ENCODE results near the gene ARHGEF28.

ARHGEF28 gene

DNA sequence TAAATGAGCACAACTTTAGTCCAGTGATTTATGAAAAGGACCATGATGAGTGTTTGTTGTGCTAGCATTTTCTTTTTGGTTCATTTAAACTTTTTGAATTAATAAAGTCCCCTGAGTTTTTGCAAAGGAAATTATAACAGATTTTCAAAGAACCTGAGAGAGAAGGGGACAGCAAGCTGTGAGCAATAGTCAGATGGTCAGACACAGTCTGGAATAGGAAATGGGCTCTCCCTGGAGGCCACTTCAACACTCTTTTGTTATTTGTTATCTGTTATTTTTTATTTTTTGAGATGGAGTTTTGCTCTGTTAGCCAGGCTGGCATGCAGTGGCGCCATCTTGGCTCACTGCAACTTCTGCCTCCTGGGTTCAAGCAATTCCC is 171.1 kb downstream of the ARHGEF28 start:
- TF ChIP-seq, protein P1, sequence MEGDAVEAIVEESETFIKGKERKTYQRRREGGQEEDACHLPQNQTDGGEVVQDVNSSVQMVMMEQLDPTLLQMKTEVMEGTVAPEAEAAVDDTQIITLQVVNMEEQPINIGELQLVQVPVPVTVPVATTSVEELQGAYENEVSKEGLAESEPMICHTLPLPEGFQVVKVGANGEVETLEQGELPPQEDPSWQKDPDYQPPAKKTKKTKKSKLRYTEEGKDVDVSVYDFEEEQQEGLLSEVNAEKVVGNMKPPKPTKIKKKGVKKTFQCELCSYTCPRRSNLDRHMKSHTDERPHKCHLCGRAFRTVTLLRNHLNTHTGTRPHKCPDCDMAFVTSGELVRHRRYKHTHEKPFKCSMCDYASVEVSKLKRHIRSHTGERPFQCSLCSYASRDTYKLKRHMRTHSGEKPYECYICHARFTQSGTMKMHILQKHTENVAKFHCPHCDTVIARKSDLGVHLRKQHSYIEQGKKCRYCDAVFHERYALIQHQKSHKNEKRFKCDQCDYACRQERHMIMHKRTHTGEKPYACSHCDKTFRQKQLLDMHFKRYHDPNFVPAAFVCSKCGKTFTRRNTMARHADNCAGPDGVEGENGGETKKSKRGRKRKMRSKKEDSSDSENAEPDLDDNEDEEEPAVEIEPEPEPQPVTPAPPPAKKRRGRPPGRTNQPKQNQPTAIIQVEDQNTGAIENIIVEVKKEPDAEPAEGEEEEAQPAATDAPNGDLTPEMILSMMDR (IDR thresholded peaks at IDR 0.05): no peak
- no peak overlapping the region for H3K4me3 ChIP-seq
- DNase-seq (ENCODE audit: low spot score): no peak
- no peak overlapping the region for H3K27ac ChIP-seq

DNA sequence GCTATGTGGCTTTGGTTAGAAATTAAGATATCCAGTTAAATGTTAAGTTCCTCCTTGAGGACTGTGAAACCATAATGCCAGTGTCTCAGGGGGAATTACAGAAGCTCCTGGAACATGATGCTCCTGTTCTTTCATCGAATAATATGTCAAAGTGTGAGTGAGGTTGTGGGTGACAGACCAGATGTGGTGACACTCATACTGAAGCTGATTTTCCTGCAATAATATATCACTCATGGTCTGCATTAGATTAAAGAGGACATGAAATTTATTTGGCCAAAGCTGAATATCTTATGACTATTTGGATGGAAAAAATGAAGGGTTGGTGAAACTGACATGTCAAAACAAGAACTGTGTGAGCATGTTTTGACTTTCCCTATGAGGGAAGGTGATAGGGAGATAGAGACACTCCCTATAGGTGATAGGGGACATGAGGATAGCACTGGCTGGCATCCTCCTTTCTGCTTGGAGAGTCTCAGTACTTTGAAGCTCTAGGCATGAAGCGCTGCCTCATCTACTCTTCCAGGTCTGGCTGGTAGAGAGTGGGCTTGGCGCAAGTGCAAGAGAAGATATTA is 173.5 kb downstream of the ARHGEF28 start:
- no peak for DNase-seq (ENCODE audit: low spot score)
- no peak overlapping the region for H3K4me3 ChIP-seq
- H3K27ac ChIP-seq: no peak overlapping the region
- TF ChIP-seq, protein P1 (IDR thresholded peaks at IDR 0.05): no peak

DNA sequence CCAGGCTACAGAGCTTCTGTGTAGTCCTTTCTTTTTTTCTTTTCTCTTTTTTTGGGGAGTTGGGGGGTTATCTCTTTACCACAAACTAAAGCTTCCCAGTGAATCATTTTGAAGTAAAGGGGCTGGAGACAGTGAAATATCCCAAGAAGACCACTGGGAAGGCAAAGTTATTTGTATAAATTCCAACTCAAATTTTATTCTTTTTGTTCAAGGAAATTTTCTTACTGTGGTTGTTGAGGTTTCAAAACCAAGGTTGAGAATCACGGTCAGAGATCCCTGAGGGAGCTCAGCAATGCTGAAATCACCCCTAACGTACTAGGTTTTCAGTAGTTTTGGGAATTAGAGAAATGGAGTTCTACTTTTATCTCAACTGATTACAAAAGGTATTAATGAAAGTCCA is 175.7 kb downstream of the ARHGEF28 start:
- TF ChIP-seq, protein P1 (IDR thresholded peaks at IDR 0.05): no peak
- no peak for DNase-seq (ENCODE audit: low spot score)
- H3K27ac ChIP-seq: no peak overlapping the region
- no peak overlapping the region for H3K4me3 ChIP-seq

DNA sequence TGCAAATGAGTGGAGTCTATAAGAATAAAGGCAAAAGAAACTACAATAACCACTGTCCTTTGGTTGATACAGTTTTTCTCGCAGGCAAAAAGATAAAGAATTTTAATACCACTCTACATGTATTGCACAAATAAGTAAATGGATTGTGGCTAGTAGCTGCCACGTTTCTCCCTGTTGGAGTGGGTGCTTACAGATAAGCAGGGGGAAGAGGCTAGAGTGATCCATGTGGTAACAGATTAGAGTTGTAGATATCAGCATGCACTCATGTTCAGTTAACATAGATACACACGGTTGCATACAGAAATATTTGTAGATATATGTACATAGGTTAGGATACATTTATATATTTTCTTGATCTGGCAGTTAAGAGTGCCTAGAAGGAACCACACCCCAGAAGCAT is 179.5 kb downstream of the ARHGEF28 start:
- no peak for DNase-seq (ENCODE audit: low spot score)
- TF ChIP-seq, protein P1 (IDR thresholded peaks at IDR 0.05): no peak
- Histone ChIP-seq H3K27ac (no peak overlapping the region), H3K4me3 (no peak overlapping the region)

DNA sequence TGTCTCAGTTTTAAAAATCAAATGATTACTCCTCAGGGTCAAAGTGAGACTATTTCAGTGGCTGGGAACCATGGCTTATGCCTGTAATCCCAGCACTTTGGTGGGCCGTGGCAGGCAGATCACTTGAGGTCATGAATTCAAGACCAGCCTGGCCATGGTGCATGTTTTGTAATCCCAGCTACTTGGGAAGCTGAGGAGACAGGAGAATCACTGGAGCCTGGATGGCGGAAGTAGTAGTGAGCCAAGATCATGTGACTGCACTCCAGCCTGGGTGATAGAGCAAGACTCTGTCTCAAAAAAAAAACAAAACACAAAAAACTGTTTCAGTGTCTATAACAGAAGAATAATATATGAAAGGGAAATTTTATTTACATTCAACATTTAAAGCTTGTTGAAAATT is 182.9 kb downstream of the ARHGEF28 start:
- TF ChIP-seq, protein P1 (IDR thresholded peaks at IDR 0.05): no peak
- H3K4me3 ChIP-seq: no peak overlapping the region
- no peak for DNase-seq (ENCODE audit: low spot score)

DNA sequence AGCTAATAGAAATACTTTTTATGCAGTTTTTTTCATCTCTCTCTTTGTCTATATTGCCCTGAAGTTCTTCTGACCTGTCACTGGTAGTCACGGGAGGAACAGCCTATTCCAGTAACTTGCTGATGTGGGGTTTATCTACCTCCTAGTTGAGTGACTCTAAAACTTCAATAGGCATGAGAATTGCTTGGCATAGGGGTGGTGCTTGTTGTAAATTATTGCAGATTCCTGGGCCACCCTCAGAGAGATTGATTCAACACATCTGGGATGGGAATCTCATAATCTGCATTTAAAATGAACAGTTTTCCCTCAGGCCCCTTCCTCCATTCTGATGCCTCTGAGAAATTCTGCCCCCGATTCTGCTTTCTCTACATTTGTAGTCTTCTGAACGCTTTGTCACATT is 184.4 kb downstream of the ARHGEF28 start:
- TF ChIP-seq, protein P1 (IDR thresholded peaks at IDR 0.05): no peak
- no peak overlapping the region for H3K4me3 ChIP-seq

More for the DNA sequence above, 182.9 kb downstream of the ARHGEF28 start:
- no peak overlapping the region for H3K27ac ChIP-seq

DNA sequence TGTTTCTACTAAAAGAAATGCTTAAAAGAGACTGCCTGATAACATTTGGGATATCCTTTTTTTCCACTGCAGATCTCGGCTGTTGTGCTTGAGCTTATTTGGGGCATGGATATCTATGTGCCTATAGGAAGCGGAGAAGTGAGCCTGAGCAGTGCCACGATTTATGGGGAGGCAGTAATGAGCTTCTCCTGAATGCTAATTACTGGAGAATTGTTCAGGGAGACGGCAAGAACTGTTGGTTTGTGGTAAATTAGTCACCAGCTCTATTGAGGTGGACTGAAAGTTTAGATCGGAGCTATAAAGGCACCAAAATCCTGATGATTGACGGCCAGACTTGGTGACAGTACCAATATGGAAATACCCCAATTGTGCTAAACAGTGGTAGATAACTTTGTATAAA is 186.5 kb downstream of the ARHGEF28 start:
- TF ChIP-seq, protein P1 (IDR thresholded peaks at IDR 0.05): no peak
- no peak overlapping the region for H3K27ac ChIP-seq
- H3K4me3 ChIP-seq: no peak overlapping the region
- DNase-seq (ENCODE audit: low spot score): no peak

More for the DNA sequence above, 184.4 kb downstream of the ARHGEF28 start:
- no peak for DNase-seq (ENCODE audit: low spot score)
- H3K27ac ChIP-seq: no peak overlapping the region

All from coronary artery (tissue), 2 donors.